ENCODE results near the gene ZNF410. TPM values are rescaled to one million over a fixed set of nuclear protein-coding genes. Genes with fewer than 3 reads are reported as not detected.

The ZNF410 gene
- total and polyA plus RNA-seq, 2 of the 13 experiments (the other 11 are each of a cell fraction or from before 2014, with no cell fraction given): 19.2 to 44.3 TPM

- Histone ChIP-seq H4K20me1 (ENCODE audit: insufficient read depth, low read length) (no peaks in the 10 kb centered on the region), H3K9ac (ENCODE audit: insufficient read depth, low read depth, low read length) (no peak overlapping the region), H3K4me2 (ENCODE audit: low read depth, low read length) (no peak overlapping the region), H3K27ac (ENCODE audit: extremely low read length, insufficient read depth, low read length) (no peak overlapping the region), H3K9me3 (ENCODE audit: low read length) (no peaks in the 10 kb centered on the region), H3K27me3 (ENCODE audit: control insufficient read depth in 1 of 2, insufficient read depth in 2 of 2, low read length in 2 of 2) (no peaks in the 10 kb centered on the region), H3K79me2 (ENCODE audit: insufficient read depth, low read length) (no peaks in the 10 kb centered on the region), H2AFZ (ENCODE audit: low read length) (no peak overlapping the region), H3K36me3 (replicated peaks in 1 of 2; ENCODE audit: control insufficient read depth in 1 of 2, insufficient read depth in 2 of 2, low read length in 2 of 2) (no peaks in the 10 kb centered on the region), H3K4me3 (replicated peaks in 1 of 3; ENCODE audit: insufficient read depth in 1 of 3, low read depth in 2 of 3, low read length in 3 of 3) (no peak overlapping the region), H3K4me1 (ENCODE audit: insufficient read depth, low read length) (no peaks in the 10 kb centered on the region)
- BruUV-seq (replicated peaks): no TSS peak
- no peak for DNase-seq (ENCODE audit: low spot score)
- CTCF ChIA-PET (ENCODE audit: low intra/inter-chr PET ratio, low total read pairs): no interaction called here
- no peak for FAIRE-seq
- POLR2A ChIA-PET: no interaction called here
- ATAC-seq: no peak
- intact Hi-C loops (cut with micrococcal nuclease; ENCODE audit: unreplicated experiment) (no loop called here), in situ Hi-C loops (cut with HindIII; ENCODE audit: extremely low pct_ligation_motif_present, low pct_unique_long_range_greater_than_20kb) (no loop called here)
- 88% methylated on average over 1 of the region's 1 CpG for WGBS (ENCODE audit: low lambda C conversion rate)
- TF ChIP-seq ZNF543 (CRISPR knock-in tag; IDR thresholded peaks at IDR 0.05) (no peak), ZBTB26 (CRISPR knock-in tag; IDR thresholded peaks at IDR 0.05; ENCODE audit: borderline replicate concordance) (no peak), ZNF839 (CRISPR knock-in tag; IDR thresholded peaks at IDR 0.05; ENCODE audit: borderline replicate concordance) (no peak), ZNF619 (CRISPR knock-in tag; IDR thresholded peaks at IDR 0.05) (no peak)
These were observed 7.6 kb upstream of the ZNF410 start for GRCh38 chr14:73879027-73879426.

- FAIRE-seq: no peak
- intact Hi-C loops (cut with micrococcal nuclease; ENCODE audit: unreplicated experiment): loop anchor here (5.0 kb wide), 1 partner anchor 47 kb away; no protein-coding TSS in a partner anchor
- no peak for TF ChIP-seq YEATS4 (CRISPR knock-in tag; IDR thresholded peaks at IDR 0.05; ENCODE audit: borderline replicate concordance)
- 0 out of 2 replicates have a peak, but pooled peaks have one; percentile 5 for TF ChIP-seq RARA (CRISPR knock-in tag; IDR thresholded peaks at IDR 0.05)
- peak; percentile 38; the same call in 1 of the 2 replicates for TF ChIP-seq NFYB (CRISPR knock-in tag; IDR thresholded peaks at IDR 0.05)
- no peak for TF ChIP-seq HMG20B (CRISPR knock-in tag; conservative IDR thresholded peaks at IDR 0.05)
- no peak for TF ChIP-seq BCLAF1 (IDR thresholded peaks at IDR 0.05)
- no peak for TF ChIP-seq ZNF143 (CRISPR knock-in tag; IDR thresholded peaks at IDR 0.05)
- TF ChIP-seq ZFP41 (CRISPR knock-in tag; IDR thresholded peaks at IDR 0.05; ENCODE audit: borderline replicate concordance): no peak
These were observed 2.0 kb upstream of the ZNF410 start for GRCh38 chr14:73884438-73885190.

More at GRCh38 chr14:73884438-73885190, 2.0 kb upstream of the ZNF410 start:
- Histone ChIP-seq H4K20me1 (ENCODE audit: insufficient read depth, low read length) (0 out of 2 replicates have a peak, but pooled peaks cover 8% of the 10 kb centered on the region), H3K36me3 (replicated peaks in 1 of 2; ENCODE audit: control insufficient read depth in 1 of 2, insufficient read depth in 2 of 2, low read length in 2 of 2) (no peaks in the 10 kb centered on the region), H3K27me3 (ENCODE audit: control insufficient read depth in 1 of 2, insufficient read depth in 2 of 2, low read length in 2 of 2) (no peaks in the 10 kb centered on the region), H3K27ac (ENCODE audit: extremely low read length, insufficient read depth, low read length) (no peak overlapping the region), H2AFZ (ENCODE audit: low read length) (no peak overlapping the region), H3K9me3 (ENCODE audit: low read length) (no peaks in the 10 kb centered on the region), H3K4me2 (ENCODE audit: low read depth, low read length) (no peak overlapping the region), H3K4me1 (ENCODE audit: insufficient read depth, low read length) (peaks cover 33% of the 10 kb centered on the region), H3K79me2 (ENCODE audit: insufficient read depth, low read length) (peaks cover 26% of the 10 kb centered on the region), H3K9ac (ENCODE audit: insufficient read depth, low read depth, low read length) (no peak overlapping the region), H3K4me3 (replicated peaks in 1 of 3; ENCODE audit: insufficient read depth in 1 of 3, low read depth in 2 of 3, low read length in 3 of 3) (no peak overlapping the region)
- ChIA-PET POLR2A (no interaction called here), CTCF (ENCODE audit: low intra/inter-chr PET ratio, low total read pairs) (no interaction called here)
- no TSS peak for BruUV-seq (replicated peaks)
- 65% methylated on average over 7 of the region's 8 CpGs for WGBS (ENCODE audit: low lambda C conversion rate)
- ATAC-seq: no peak
- DNase-seq (ENCODE audit: low spot score): no peak
- in situ Hi-C loops (cut with HindIII; ENCODE audit: extremely low pct_ligation_motif_present, low pct_unique_long_range_greater_than_20kb): no loop called here

Data from HepG2 (cell line).